ENCODE results near the gene PNMA1.

Gene PNMA1

DNA sequence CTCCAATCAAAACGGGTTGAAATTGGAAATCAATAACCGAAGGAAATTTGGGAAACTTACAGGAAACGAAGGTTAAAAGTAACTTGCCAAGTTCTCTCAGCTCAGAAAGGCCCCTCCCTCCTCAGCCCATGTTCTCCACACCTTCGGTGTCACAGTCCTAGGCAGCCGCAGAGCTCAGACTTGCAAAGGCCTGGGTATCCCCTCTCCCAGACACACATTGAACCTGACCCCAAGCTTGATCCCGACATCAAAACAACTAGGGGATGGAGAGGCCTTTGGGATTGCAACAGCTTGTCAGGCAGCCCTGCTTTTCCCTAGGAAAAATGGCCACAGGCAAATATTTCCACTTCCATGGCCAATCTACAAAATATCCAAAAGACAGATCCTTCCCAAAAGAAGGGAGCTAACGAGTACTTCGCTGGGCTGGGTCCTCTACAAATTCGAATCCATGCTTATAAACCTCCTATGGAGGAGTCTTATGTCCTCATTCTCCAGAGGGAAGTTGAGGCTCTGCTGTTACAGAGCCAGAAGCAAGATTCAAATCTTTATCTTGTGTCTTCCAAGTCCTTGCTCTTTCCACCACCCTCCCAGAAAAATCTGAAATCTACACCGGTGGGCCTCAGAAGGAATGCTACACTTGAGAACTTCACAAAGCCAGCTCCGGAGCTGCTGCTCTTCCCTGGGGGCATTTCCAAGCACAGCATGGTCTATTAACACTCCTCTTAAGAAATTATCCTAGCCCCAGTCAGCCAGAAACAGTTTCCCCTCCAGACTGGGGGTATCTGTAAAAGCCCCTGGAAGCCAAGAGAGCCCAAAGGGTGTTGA lies 35.7 kb upstream of the PNMA1 start:
- no peak overlapping the region for H3K4me3 ChIP-seq
- H3K27ac ChIP-seq: peak overlapping the region; percentile 44 to 96
- TF ChIP-seq, protein P1, sequence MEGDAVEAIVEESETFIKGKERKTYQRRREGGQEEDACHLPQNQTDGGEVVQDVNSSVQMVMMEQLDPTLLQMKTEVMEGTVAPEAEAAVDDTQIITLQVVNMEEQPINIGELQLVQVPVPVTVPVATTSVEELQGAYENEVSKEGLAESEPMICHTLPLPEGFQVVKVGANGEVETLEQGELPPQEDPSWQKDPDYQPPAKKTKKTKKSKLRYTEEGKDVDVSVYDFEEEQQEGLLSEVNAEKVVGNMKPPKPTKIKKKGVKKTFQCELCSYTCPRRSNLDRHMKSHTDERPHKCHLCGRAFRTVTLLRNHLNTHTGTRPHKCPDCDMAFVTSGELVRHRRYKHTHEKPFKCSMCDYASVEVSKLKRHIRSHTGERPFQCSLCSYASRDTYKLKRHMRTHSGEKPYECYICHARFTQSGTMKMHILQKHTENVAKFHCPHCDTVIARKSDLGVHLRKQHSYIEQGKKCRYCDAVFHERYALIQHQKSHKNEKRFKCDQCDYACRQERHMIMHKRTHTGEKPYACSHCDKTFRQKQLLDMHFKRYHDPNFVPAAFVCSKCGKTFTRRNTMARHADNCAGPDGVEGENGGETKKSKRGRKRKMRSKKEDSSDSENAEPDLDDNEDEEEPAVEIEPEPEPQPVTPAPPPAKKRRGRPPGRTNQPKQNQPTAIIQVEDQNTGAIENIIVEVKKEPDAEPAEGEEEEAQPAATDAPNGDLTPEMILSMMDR (IDR thresholded peaks at IDR 0.05): no peak
- no peak for DNase-seq (ENCODE audit: low spot score)

DNA sequence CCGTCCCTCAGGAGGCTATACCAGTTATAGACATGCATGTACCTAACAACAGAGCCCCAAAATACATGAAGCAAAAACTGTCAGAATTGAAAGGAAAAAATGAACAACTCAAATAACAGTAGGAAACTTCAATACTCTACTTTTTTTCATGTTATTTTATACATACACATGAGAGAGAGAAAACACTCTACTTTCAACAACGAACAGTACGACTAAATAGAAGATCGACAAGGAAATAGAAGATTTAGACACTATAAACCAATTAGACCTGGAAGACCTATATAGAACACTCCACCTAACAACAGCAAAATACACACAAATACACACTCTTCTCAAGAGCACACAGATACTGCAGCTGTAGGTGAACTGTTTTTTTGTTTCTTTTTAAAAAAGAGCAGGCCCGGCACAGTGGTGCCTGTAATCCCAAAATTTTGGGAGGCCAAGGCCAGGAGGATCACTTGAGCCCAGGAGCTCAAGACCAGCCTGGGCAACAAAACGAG lies 34.7 kb upstream of the PNMA1 start:
- no peak overlapping the region for H3K4me3 ChIP-seq
- peak overlapping the region in 1 of 2 donors; percentile 10 for H3K27ac ChIP-seq
- DNase-seq (ENCODE audit: low spot score): no peak
- TF ChIP-seq, protein P1 (IDR thresholded peaks at IDR 0.05): no peak

DNA sequence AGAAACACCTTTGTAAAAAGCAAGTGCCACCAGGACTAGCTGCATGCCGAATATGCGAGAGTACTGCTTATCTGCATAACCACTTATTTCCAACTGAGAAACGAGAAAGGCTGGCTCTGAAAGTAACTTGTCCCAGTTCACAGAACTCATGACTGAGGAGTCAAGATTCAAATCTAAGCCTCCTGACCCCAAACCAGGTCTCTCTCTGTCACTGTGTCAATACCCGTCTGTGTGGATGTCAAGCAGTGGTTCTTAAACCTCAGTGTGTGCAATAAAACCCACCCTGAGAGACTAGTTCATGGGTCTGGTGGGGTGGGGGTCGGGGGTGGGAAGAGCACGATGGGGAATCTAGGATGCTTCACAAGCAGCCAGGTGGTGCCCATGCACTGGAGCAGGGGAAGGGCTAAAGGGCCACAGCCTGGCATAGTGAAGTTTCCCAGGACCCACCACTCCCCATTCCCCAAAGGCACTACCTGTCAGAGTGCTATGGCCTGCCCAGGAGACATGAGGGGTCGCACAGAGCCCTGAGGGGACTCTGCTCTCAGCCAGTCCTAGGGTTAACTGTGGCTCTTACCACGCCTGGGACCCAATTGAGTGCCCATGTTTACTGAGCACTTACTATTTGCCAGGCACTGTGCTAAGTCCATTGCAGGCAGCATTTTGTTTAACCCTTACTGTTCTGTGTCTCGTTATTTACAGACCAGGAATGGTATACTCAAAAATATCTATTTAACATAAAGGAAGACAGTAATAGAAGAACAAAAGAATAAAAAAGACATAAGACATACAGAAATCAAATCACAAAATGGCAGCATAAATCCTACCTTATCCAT lies 33.4 kb upstream of the PNMA1 start:
- H3K27ac ChIP-seq: peak overlapping the region; percentile 27 to 95
- TF ChIP-seq, protein P1 (IDR thresholded peaks at IDR 0.05): no peak
- H3K4me3 ChIP-seq: no peak overlapping the region
- peak; percentile 52 for DNase-seq (ENCODE audit: low spot score)

DNA sequence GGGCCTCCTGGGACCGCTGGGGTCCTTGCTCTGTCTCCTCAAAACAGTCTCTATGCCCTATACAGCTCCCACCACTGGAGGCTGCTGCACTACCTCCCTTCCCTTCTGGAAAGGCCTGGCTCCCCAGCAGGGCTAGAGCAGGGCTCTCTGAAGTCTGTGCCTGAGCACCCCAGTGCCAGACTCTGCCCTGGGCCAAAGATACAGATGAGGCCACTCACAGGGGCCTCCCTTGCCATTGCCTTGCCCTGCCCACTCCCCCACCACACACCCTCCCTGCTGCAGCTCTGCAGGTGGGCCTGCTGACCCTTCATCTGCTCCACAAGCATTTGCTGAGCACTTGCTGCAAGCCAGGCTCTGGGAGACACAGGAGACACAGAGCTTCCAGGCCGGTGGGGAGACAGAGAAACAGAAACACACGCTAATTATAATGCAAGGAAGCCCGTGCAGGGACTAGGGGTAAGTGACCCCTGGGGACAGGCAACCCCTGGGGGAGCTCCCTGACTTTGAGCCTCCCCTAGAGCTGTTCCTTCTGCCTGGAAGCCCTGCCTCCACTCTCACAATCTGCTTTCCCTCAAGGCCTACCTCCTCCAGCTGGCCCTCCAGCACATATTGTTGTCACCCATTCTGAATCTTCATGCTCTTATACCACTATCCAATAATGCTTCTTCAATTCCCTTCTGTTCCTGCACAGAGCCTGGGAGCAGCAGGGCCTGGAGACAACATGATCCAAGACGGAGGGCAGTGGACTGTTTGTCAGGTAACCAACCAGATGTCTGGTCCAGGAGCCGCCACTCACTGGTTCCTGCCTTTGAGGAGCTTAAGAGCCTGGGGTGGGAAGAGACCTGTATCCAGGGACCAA lies 32.6 kb upstream of the PNMA1 start:
- Histone ChIP-seq H3K27ac (peak overlapping the region; percentile 27 to 95), H3K4me3 (peak overlapping the region; percentile 2)
- TF ChIP-seq, protein P1 (IDR thresholded peaks at IDR 0.05): no peak
- DNase-seq (ENCODE audit: low spot score): peak; percentile 73

DNA sequence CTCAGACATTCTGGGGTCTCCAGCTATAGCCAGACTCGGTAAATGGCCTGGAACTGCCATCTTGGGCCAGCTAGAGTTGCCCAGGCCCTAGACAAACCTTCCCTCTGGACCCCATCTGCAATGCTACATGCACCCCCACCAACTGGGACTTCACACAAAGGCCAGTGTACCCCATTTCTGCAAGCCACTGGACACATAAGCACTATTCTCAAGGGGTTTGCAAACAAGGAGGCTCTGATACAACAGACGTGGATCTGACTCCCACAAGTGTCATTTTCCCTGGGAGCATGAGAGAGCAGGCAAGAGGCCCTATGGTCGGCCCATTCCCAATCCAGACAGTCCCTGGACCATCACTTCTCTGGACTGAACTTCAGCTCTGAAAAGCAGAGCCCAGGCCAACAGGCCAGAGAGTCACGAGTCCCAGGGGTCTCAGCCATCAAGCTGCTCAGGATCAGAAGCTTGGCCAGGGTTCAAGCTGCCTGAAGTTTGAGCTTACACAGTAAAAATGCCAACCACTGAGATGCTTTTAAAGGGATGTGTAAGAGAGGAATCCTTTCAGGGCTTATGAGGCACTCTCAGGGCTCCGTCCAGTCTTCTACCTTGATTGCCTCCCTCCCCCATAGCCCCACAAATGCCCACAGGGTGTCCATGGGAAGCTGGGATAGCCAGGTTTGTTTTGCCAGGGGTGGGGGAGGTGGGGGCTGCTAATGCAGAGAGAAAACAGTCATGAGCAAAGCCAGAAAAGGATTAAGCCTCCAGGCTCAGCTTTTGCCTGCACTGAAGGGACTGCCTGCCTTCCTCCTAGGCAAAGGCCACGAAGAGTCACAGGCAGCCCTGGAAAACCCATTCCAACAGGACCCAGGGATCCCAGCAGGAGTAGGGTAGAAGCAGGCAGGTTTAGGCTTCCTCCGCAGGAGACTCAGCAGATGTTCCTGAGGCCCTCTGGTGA lies 31.7 kb upstream of the PNMA1 start:
- Histone ChIP-seq H3K27ac (peak overlapping the region; percentile 27 to 95), H3K4me3 (no peak overlapping the region)
- DNase-seq (ENCODE audit: low spot score): peak; percentile 70
- TF ChIP-seq, protein P1 (IDR thresholded peaks at IDR 0.05): no peak

All from coronary artery (tissue), 2 donors.